HG03520 (cell line): Measurements from ENCODE around the gene FAM229A.

Source experiments
- ATAC-seq: cut with Tn5 transposase; IDR thresholded peaks from one replicate; pipeline ENCODE4 v1.9.1; 2021; ENCODE audit warnings: mild to moderate bottlenecking, moderate library complexity; ENCODE audit not compliant: unreplicated experiment

FAM229A gene

GRCh38 chr1:32332290-32333079 is 29.8 kb downstream of the FAM229A start:
- no peak for ATAC-seq

- ATAC-seq, result no peak
These were observed 30.7 kb downstream of the FAM229A start for GRCh38 chr1:32331549-32331948.

- no peak for ATAC-seq
These were observed 31.6 kb downstream of the FAM229A start for GRCh38 chr1:32330558-32331151.

GRCh38 chr1:32329931-32330466 is 32.3 kb downstream of the FAM229A start:
- ATAC-seq, result no peak

GRCh38 chr1:32327204-32327603 is 35.1 kb downstream of the FAM229A start:
- ATAC-seq, result no peak

- no peak for ATAC-seq
These were observed 40.5 kb downstream of the FAM229A start for GRCh38 chr1:32321712-32322291.

- ATAC-seq, result no peak
These were observed 44.0 kb downstream of the FAM229A start for GRCh38 chr1:32318127-32318869.

- ATAC-seq, result no peak
These were observed 45.4 kb downstream of the FAM229A start for GRCh38 chr1:32316903-32317277.

GRCh38 chr1:32311709-32312393 is 50.4 kb downstream of the FAM229A start:
- ATAC-seq, result no peak
